HL-60 (cell line): Measurements from ENCODE around the gene SV2C.

Experiments used
- CTCF ChIP-seq: IDR thresholded peaks from one replicate; pipeline ENCODE4 v1.5.1; 2011; ENCODE audit warnings: low read length, control low read depth, inconsistent platforms; ENCODE audit not compliant: insufficient read depth
- GABPA ChIP-seq: IDR thresholded peaks from 2 replicates; pipeline ENCODE4 v1.6.1; 2012; ENCODE audit warnings: low read depth
- REST ChIP-seq: IDR thresholded peaks from 2 replicates; pipeline ENCODE4 v1.6.1; 2012; ENCODE audit warnings: low read depth; ENCODE audit not compliant: insufficient replicate concordance

DNA sequence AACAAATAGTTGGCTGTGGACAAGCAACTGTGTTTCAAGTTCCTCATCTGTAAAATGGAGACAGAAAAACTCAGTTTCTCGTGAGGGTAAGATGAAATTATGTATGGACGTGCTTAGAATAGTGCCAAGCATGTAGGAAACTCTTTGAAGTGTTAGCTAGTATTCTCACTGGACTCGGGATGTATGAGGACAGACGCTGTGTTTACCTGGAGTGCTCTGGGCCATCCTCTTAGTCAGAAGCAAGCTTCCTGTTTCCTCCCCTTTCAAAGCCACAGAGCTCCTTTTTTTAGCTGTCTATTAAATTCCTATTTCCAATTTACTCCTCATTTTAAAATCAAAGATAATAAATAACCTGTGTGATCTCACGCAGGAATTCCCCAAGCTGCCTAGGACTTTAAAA is 296.1 kb downstream of the SV2C start:
- no peak for TF ChIP-seq REST
- no peak for TF ChIP-seq CTCF
- no peak for TF ChIP-seq GABPA
